ENCODE data around the gene NRP2. TPM values are rescaled to one million over a fixed set of nuclear protein-coding genes. Genes with fewer than 3 reads are reported as not detected.
A peak's percentile ranks its signal among the peaks of the same experiment; 100 is the strongest.

NRP2 gene
- total RNA-seq, 5 donors from 2014 or later (not counting 1 experiment from before 2014, with no cell fraction given), result 0.85 to 1.1 (median 0.93) TPM; not detected in 2

- WGBS (ENCODE audit: insufficient coverage), result 84% methylated on average over 6 of the region's 10 CpGs
- POLR2A ChIA-PET, result no interaction called here
- no peak overlapping the region for H3K4me3 ChIP-seq (ENCODE audit: control insufficient read depth in 1 of 2, extremely low read depth in 1 of 2, low read length in 1 of 2)
These were observed 88.7 kb downstream of the NRP2 start for GRCh38 chr2:205771031-205771430.

GRCh38 chr2:205771666-205772065 lies 89.4 kb downstream of the NRP2 start:
- no peaks in the 10 kb centered on the region for H3K9me3 Mint-ChIP-seq
- peaks cover 43 to 47% of the 10 kb centered on the region in 2 donors for H3K27me3 Mint-ChIP-seq
- H3K4me1 ChIP-seq (ENCODE audit: control insufficient read depth in 1 of 2, extremely low read depth in 1 of 2, insufficient read depth in 2 of 2, low read length in 2 of 2), result peaks cover 0 to 2% of the 10 kb centered on the region in 2 experiments
- no peak overlapping the region for H3K27ac Mint-ChIP-seq
- CTCF ChIA-PET, result no interaction called here
- H3K36me3 ChIP-seq (ENCODE audit: control insufficient read depth in 2 of 2, extremely low read depth in 1 of 2, insufficient read depth in 1 of 2, low read length in 1 of 2), result no peaks in the 10 kb centered on the region
- WGBS (ENCODE audit: insufficient coverage), result no CpG with 5 or more reads among the region's 2 CpGs
- no peak overlapping the region for H3K4me3 Mint-ChIP-seq
- H3K4me3 ChIP-seq (ENCODE audit: control insufficient read depth in 1 of 2, extremely low read depth in 1 of 2, low read length in 1 of 2), result no peak overlapping the region
- H3K9me3 ChIP-seq, result no peaks in the 10 kb centered on the region
- peaks cover 0 to 10% of the 10 kb centered on the region in 2 experiments for H3K27me3 ChIP-seq (replicated peaks in 1 of 2; ENCODE audit: control insufficient read depth in 2 of 2, extremely low read depth in 1 of 2, insufficient read depth in 2 of 2, low read length in 1 of 2)
- POLR2A ChIA-PET, result no interaction called here
- ATAC-seq (replicated peaks in 1 of 4) (no peak), DNase-seq (no peak)
- H3K36me3 Mint-ChIP-seq, result no peaks in the 10 kb centered on the region
- H3K27ac ChIP-seq (ENCODE audit: low read length), result no peak overlapping the region
- peaks cover 0 to 5% (median 2%) of the 10 kb centered on the region in 3 donors for H3K4me1 Mint-ChIP-seq

More at GRCh38 chr2:205771031-205771430, 88.7 kb downstream of the NRP2 start:
- DNase-seq (no peak), ATAC-seq (replicated peaks in 1 of 4) (no peak)
- Histone ChIP-seq H3K27me3 (replicated peaks in 1 of 2; ENCODE audit: control insufficient read depth in 2 of 2, extremely low read depth in 1 of 2, insufficient read depth in 2 of 2, low read length in 1 of 2) (peaks cover 0 to 8% of the 10 kb centered on the region in 2 experiments), H3K4me1 (ENCODE audit: control insufficient read depth in 1 of 2, extremely low read depth in 1 of 2, insufficient read depth in 2 of 2, low read length in 2 of 2) (peaks cover 0 to 2% of the 10 kb centered on the region in 2 experiments), H3K9me3 (no peaks in the 10 kb centered on the region), H3K36me3 (ENCODE audit: control insufficient read depth in 2 of 2, extremely low read depth in 1 of 2, insufficient read depth in 1 of 2, low read length in 1 of 2) (no peaks in the 10 kb centered on the region), H3K27ac (ENCODE audit: low read length) (no peak overlapping the region)
- H3K4me3 Mint-ChIP-seq, result no peak overlapping the region
- no peaks in the 10 kb centered on the region for H3K36me3 Mint-ChIP-seq
- CTCF ChIA-PET, result no interaction called here
- H3K27ac Mint-ChIP-seq, result no peak overlapping the region
- H3K27me3 Mint-ChIP-seq, result peaks cover 39 to 46% of the 10 kb centered on the region in 2 donors
- H3K9me3 Mint-ChIP-seq, result no peaks in the 10 kb centered on the region
- H3K4me1 Mint-ChIP-seq, result peaks cover 0 to 5% (median 2%) of the 10 kb centered on the region in 3 donors

GRCh38 chr2:205772983-205773382 lies 90.7 kb downstream of the NRP2 start:
- CTCF ChIA-PET, result no interaction called here
- no peak for DNase-seq
- H3K27me3 ChIP-seq (replicated peaks in 1 of 2; ENCODE audit: control insufficient read depth in 2 of 2, extremely low read depth in 1 of 2, insufficient read depth in 2 of 2, low read length in 1 of 2), result peaks cover 0 to 10% of the 10 kb centered on the region in 2 experiments
- H3K27ac ChIP-seq (ENCODE audit: low read length), result no peak overlapping the region
- H3K4me3 Mint-ChIP-seq, result no peak overlapping the region
- POLR2A ChIA-PET, result no interaction called here
- no peaks in the 10 kb centered on the region for H3K36me3 ChIP-seq (ENCODE audit: control insufficient read depth in 2 of 2, extremely low read depth in 1 of 2, insufficient read depth in 1 of 2, low read length in 1 of 2)
- H3K27ac Mint-ChIP-seq, result no peak overlapping the region
- no peaks in the 10 kb centered on the region for H3K36me3 Mint-ChIP-seq
- H3K4me1 Mint-ChIP-seq, result peaks cover 0 to 2% (median 0%) of the 10 kb centered on the region in 3 donors
- no peak overlapping the region for H3K4me3 ChIP-seq (ENCODE audit: control insufficient read depth in 1 of 2, extremely low read depth in 1 of 2, low read length in 1 of 2)
- WGBS (ENCODE audit: insufficient coverage), result no CpG with 5 or more reads among the region's 3 CpGs
- H3K27me3 Mint-ChIP-seq, result peaks cover 41 to 49% of the 10 kb centered on the region in 2 donors
- ATAC-seq (replicated peaks in 1 of 4), result no peak
- no peaks in the 10 kb centered on the region for H3K9me3 ChIP-seq
- peaks cover 0 to 2% of the 10 kb centered on the region in 2 experiments for H3K4me1 ChIP-seq (ENCODE audit: control insufficient read depth in 1 of 2, extremely low read depth in 1 of 2, insufficient read depth in 2 of 2, low read length in 2 of 2)
- no peaks in the 10 kb centered on the region for H3K9me3 Mint-ChIP-seq

- Histone ChIP-seq H3K9me3 (no peaks in the 10 kb centered on the region), H3K4me1 (ENCODE audit: control insufficient read depth in 1 of 2, extremely low read depth in 1 of 2, insufficient read depth in 2 of 2, low read length in 2 of 2) (peaks cover 0 to 2% of the 10 kb centered on the region in 2 experiments), H3K4me3 (ENCODE audit: control insufficient read depth in 1 of 2, extremely low read depth in 1 of 2, low read length in 1 of 2) (no peak overlapping the region), H3K36me3 (ENCODE audit: control insufficient read depth in 2 of 2, extremely low read depth in 1 of 2, insufficient read depth in 1 of 2, low read length in 1 of 2) (no peaks in the 10 kb centered on the region), H3K27ac (ENCODE audit: low read length) (no peak overlapping the region), H3K27me3 (replicated peaks in 1 of 2; ENCODE audit: control insufficient read depth in 2 of 2, extremely low read depth in 1 of 2, insufficient read depth in 2 of 2, low read length in 1 of 2) (peaks cover 0 to 10% of the 10 kb centered on the region in 2 experiments)
- Mint-ChIP-seq H3K36me3 (no peaks in the 10 kb centered on the region), H3K4me3 (no peak overlapping the region), H3K9me3 (no peaks in the 10 kb centered on the region), H3K4me1 (peaks cover 0 to 2% (median 0%) of the 10 kb centered on the region in 3 donors), H3K27ac (no peak overlapping the region), H3K27me3 (peaks cover 41 to 49% of the 10 kb centered on the region in 2 donors)
- no peak for ATAC-seq (replicated peaks in 1 of 4)
- 50% methylated on average over 1 of the region's 1 CpG for WGBS (ENCODE audit: insufficient coverage)
- no peak for DNase-seq
- CTCF ChIA-PET, result interaction anchor here (0.6 to 1.7 kb wide), 2 partner anchors 42 to 1337 kb away, joined by 3 read pairs; no protein-coding TSS in a partner anchor
- POLR2A ChIA-PET, result no interaction called here
These were observed 91.7 kb downstream of the NRP2 start for GRCh38 chr2:205773989-205774388.

GRCh38 chr2:205775097-205775877 lies 93.0 kb downstream of the NRP2 start:
- ChIA-PET POLR2A (no interaction called here), CTCF (interaction anchor here in 1 of 2 donors (1.7 kb wide), 1 partner anchor 41 kb away, joined by 3 read pairs; no protein-coding TSS in a partner anchor)
- peaks cover 0 to 1% (median 0%) of the 10 kb centered on the region in 3 donors for H3K4me1 Mint-ChIP-seq
- no peak for ATAC-seq (replicated peaks in 1 of 4)
- no peak overlapping the region for H3K4me3 Mint-ChIP-seq
- Histone ChIP-seq H3K4me1 (ENCODE audit: control insufficient read depth in 1 of 2, extremely low read depth in 1 of 2, insufficient read depth in 2 of 2, low read length in 2 of 2) (no peaks in the 10 kb centered on the region), H3K27me3 (replicated peaks in 1 of 2; ENCODE audit: control insufficient read depth in 2 of 2, extremely low read depth in 1 of 2, insufficient read depth in 2 of 2, low read length in 1 of 2) (peaks cover 0 to 10% of the 10 kb centered on the region in 2 experiments), H3K9me3 (no peaks in the 10 kb centered on the region), H3K36me3 (ENCODE audit: control insufficient read depth in 2 of 2, extremely low read depth in 1 of 2, insufficient read depth in 1 of 2, low read length in 1 of 2) (no peaks in the 10 kb centered on the region), H3K4me3 (ENCODE audit: control insufficient read depth in 1 of 2, extremely low read depth in 1 of 2, low read length in 1 of 2) (no peak overlapping the region), H3K27ac (ENCODE audit: low read length) (no peak overlapping the region)
- WGBS (ENCODE audit: insufficient coverage), result 83% methylated on average over 4 of the region's 6 CpGs
- H3K27me3 Mint-ChIP-seq, result peaks cover 41 to 45% of the 10 kb centered on the region in 2 donors
- no peaks in the 10 kb centered on the region for H3K9me3 Mint-ChIP-seq
- H3K36me3 Mint-ChIP-seq, result no peaks in the 10 kb centered on the region
- no peak overlapping the region for H3K27ac Mint-ChIP-seq
- DNase-seq, result no peak

- peaks cover 0 to 5% of the 10 kb centered on the region in 2 experiments for H3K27me3 ChIP-seq (replicated peaks in 1 of 2; ENCODE audit: control insufficient read depth in 2 of 2, extremely low read depth in 1 of 2, insufficient read depth in 2 of 2, low read length in 1 of 2)
- ATAC-seq (replicated peaks in 1 of 4), result no peak
- ChIA-PET CTCF (no interaction called here), POLR2A (no interaction called here)
- H3K4me1 ChIP-seq (ENCODE audit: control insufficient read depth in 1 of 2, extremely low read depth in 1 of 2, insufficient read depth in 2 of 2, low read length in 2 of 2), result peaks cover 4 to 6% of the 10 kb centered on the region in 2 experiments
- peaks cover 6 to 10% (median 7%) of the 10 kb centered on the region in 3 donors for H3K4me1 Mint-ChIP-seq
- H3K27ac Mint-ChIP-seq, result no peak overlapping the region
- no peak overlapping the region for H3K27ac ChIP-seq (ENCODE audit: low read length)
- H3K9me3 Mint-ChIP-seq, result no peaks in the 10 kb centered on the region
- H3K27me3 Mint-ChIP-seq, result peaks cover 32 to 38% of the 10 kb centered on the region in 2 donors
- DNase-seq, result peak in 3 of 35 experiments; percentile 1 to 9 (median 2)
- no peak overlapping the region for H3K4me3 ChIP-seq (ENCODE audit: control insufficient read depth in 1 of 2, extremely low read depth in 1 of 2, low read length in 1 of 2)
- no peaks in the 10 kb centered on the region for H3K36me3 ChIP-seq (ENCODE audit: control insufficient read depth in 2 of 2, extremely low read depth in 1 of 2, insufficient read depth in 1 of 2, low read length in 1 of 2)
- whole genome bisulfite sequencing (ENCODE audit: insufficient coverage), result 90% methylated on average over 18 of the region's 19 CpGs
- no peaks in the 10 kb centered on the region for H3K36me3 Mint-ChIP-seq
- H3K4me3 Mint-ChIP-seq, result no peak overlapping the region
- no peaks in the 10 kb centered on the region for H3K9me3 ChIP-seq
These were observed 93.8 kb downstream of the NRP2 start for GRCh38 chr2:205776139-205776538.

All from T-cell (primary cell).